Measurements from ENCODE around the gene AOC1. TPM values are rescaled to one million over a fixed set of nuclear protein-coding genes. Genes with fewer than 3 reads are reported as not detected.
A peak's percentile ranks its signal among the peaks of the same experiment; 100 is the strongest.

AOC1 gene
- total and polyA plus RNA-seq, 2 of the 4 experiments (the other 2 are of a cell fraction), result not detected

- Histone ChIP-seq H4K5ac (ENCODE audit: low read depth, low read length) (no peak overlapping the region), H3K36me3 (ENCODE audit: control insufficient read depth, insufficient read depth, low read length) (no peaks in the 10 kb centered on the region), H3K14ac (replicated peaks; ENCODE audit: low read depth, low read length) (no peak overlapping the region), H2BK5ac (ENCODE audit: low read depth, low read length, poor library complexity, severe bottlenecking) (peak overlapping the region; percentile 70), H3K4me3 (ENCODE audit: insufficient read depth, low read depth, low read length) (no peak overlapping the region), H3K27ac (ENCODE audit: insufficient read depth, low read length) (no peak overlapping the region), H3K9ac (ENCODE audit: low read depth, low read length) (no peak overlapping the region), H2AFZ (replicated peaks; ENCODE audit: low read length, poor library complexity) (no peak overlapping the region), H3K4ac (ENCODE audit: low read depth, low read length) (no peak overlapping the region), H2BK120ac (ENCODE audit: low read depth, low read length) (no peak overlapping the region), H2AK9ac (replicated peaks; ENCODE audit: low read depth, low read length, poor library complexity) (no peak overlapping the region), H2BK20ac (ENCODE audit: low read depth, low read length) (no peak overlapping the region), H3K27me3 (ENCODE audit: control insufficient read depth, insufficient read depth, low read length) (peaks cover 19% of the 10 kb centered on the region; the same call in 1 of the 2 replicates), H3K23ac (ENCODE audit: low read depth, low read length) (no peak overlapping the region), H3K9me1 (ENCODE audit: insufficient read depth, low read length) (no peaks in the 10 kb centered on the region), H3K9me3 (ENCODE audit: control insufficient read depth, insufficient read depth, low read length) (no peaks in the 10 kb centered on the region), H2BK15ac (ENCODE audit: low read depth, low read length) (no peak overlapping the region), H4K20me1 (ENCODE audit: insufficient read depth, low read length) (no peaks in the 10 kb centered on the region), H4K91ac (ENCODE audit: insufficient read depth, low read depth, low read length) (no peak overlapping the region), H4K8ac (ENCODE audit: low read depth in 2 of 2, low read length in 2 of 2) (no peak overlapping the region), H3K4me1 (ENCODE audit: control insufficient read depth, insufficient read depth, low read length) (peaks cover 2% of the 10 kb centered on the region; the same call in 1 of the 2 replicates), H3K4me2 (ENCODE audit: low read depth, low read length) (no peak overlapping the region), H3K79me1 (ENCODE audit: low read depth in 1 of 2, low read length in 2 of 2) (no peaks in the 10 kb centered on the region), H3K18ac (ENCODE audit: low read depth, low read length) (no peak overlapping the region), H3K56ac (ENCODE audit: extremely low read depth, insufficient read depth, low read length) (no peak overlapping the region), H2AK5ac (ENCODE audit: low read depth, low read length) (no peak overlapping the region; the same call in 1 of the 2 replicates)
- intact Hi-C loops (cut with micrococcal nuclease) (no loop called here), in situ Hi-C loops (cut with MboI; ENCODE audit: low sequenced_read_pairs) (loop anchor here (10.0 kb wide), 1 partner anchor 195 kb away; no protein-coding TSS in a partner anchor), dilution Hi-C loops (cut with HindIII; ENCODE audit: low sequenced_read_pairs, unreplicated experiment) (no loop called here)
- ATAC-seq (ENCODE audit: low read depth) (no peak), DNase-seq (no peak)
- CTCF ChIA-PET, result no interaction called here
- BruUV-seq (replicated peaks), result no TSS peak
- POLR2A ChIA-PET (ENCODE audit: unreplicated experiment), result no interaction called here
- WGBS, 2 experiments (ENCODE audit: extremely low coverage in 2 of 2, insufficient read length in 1 of 2), result 20% methylated on average over 1 of the region's 8 CpGs; no CpG with 5 or more reads in 1 of the 2 experiments
- TF ChIP-seq MXI1 (IDR thresholded peaks at IDR 0.05; ENCODE audit: borderline replicate concordance, low read depth, low read length) (no peak), NFE2L2 (IDR thresholded peaks at IDR 0.05; ENCODE audit: low read depth, low read length) (no peak), RFX5 (IDR thresholded peaks at IDR 0.05; ENCODE audit: low read depth, low read length) (no peak), RAD21 (IDR thresholded peaks at IDR 0.05; ENCODE audit: low read length) (no peak), ELK1 (IDR thresholded peaks at IDR 0.05; ENCODE audit: borderline replicate concordance, low read depth, low read length) (no peak), FOS (IDR thresholded peaks at IDR 0.05; ENCODE audit: low read depth, low read length) (no peak), SMC3 (IDR thresholded peaks at IDR 0.05; ENCODE audit: low read depth, low read length) (no peak), MAFK (IDR thresholded peaks at IDR 0.05; ENCODE audit: low read depth, low read length) (no peak), RCOR1 (IDR thresholded peaks at IDR 0.05; ENCODE audit: insufficient replicate concordance, low read length) (no peak), MAZ (IDR thresholded peaks at IDR 0.05; ENCODE audit: borderline replicate concordance, low read depth, low read length) (no peak), USF2 (IDR thresholded peaks at IDR 0.05; ENCODE audit: low read depth, low read length) (no peak), CHD1 (IDR thresholded peaks at IDR 0.05; ENCODE audit: low read depth, low read length) (no peak), CEBPB (IDR thresholded peaks at IDR 0.05; ENCODE audit: low read depth, low read length) (no peak), POLR2A (IDR thresholded peaks at IDR 0.05; ENCODE audit: low read depth, low read length) (no peak), CTCF (conservative IDR thresholded peaks at IDR 0.05; ENCODE audit: low read depth, low read length) (no peak)
Observed at GRCh38 chr7:150909200-150909995, 57.1 kb downstream of the AOC1 start.
